OCI-LY1 (cell line): ENCODE measurements around the gene CMIP.

Source experiments
- EZH2 ChIP-seq: fragments of 200-600 bp; sonication (generic), shearing (Covaris generic); IDR thresholded peaks from 2 replicates; pipeline ENCODE4 v1.8.0; 2017; ENCODE audit warnings: borderline replicate concordance, mixed run types, mild to moderate bottlenecking, antibody characterized with exemption, low read length, moderate library complexity, mixed read lengths
- TF ChIP-seq, protein P1 (sequence below): fragments of 200-600 bp; sonication (generic), shearing (Covaris generic); IDR thresholded peaks from 2 replicates; pipeline ENCODE4 v1.5.1; 2017; ENCODE audit warnings: mild to moderate bottlenecking, antibody characterized with exemption, low read length, moderate library complexity, mixed read lengths

DNA sequence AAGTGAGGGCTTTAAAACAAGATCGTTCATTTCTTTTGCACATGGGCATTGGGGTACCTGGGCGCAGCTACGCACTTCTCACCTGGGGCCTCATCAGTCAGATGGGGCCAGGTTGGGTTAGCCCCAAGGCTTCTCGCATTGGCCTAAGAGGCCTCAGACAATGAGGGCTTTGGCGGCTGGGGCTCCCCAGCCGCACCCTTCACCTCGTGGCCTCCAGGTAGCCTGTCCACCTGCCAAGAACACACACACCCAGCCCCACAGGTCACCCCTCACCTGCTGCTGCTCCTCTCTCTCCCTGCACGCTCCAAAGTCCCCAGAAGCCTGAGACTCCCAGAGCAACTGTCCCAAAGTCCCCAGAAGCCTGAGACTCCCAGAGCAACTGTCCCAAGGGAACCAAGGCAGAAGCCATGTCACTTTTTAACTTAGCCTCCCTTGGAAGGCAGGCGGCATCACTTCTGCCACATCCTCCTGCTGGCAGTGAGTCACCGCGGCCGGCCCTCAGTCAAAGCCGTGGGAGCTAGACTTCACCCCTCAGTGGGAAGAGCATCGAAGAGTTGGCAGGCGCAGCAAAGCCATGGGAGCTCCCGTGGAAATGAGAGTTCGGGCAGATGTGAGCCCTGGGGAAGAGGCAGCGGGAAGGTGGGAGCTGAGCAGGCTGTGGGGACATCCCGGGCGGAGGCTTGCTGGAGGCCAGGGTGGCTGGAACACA is 255.6 kb downstream of the CMIP start:
- TF ChIP-seq, protein P1, sequence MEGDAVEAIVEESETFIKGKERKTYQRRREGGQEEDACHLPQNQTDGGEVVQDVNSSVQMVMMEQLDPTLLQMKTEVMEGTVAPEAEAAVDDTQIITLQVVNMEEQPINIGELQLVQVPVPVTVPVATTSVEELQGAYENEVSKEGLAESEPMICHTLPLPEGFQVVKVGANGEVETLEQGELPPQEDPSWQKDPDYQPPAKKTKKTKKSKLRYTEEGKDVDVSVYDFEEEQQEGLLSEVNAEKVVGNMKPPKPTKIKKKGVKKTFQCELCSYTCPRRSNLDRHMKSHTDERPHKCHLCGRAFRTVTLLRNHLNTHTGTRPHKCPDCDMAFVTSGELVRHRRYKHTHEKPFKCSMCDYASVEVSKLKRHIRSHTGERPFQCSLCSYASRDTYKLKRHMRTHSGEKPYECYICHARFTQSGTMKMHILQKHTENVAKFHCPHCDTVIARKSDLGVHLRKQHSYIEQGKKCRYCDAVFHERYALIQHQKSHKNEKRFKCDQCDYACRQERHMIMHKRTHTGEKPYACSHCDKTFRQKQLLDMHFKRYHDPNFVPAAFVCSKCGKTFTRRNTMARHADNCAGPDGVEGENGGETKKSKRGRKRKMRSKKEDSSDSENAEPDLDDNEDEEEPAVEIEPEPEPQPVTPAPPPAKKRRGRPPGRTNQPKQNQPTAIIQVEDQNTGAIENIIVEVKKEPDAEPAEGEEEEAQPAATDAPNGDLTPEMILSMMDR, result no peak
- TF ChIP-seq EZH2, result no peak
